ENCODE results near the gene DNPH1.

GRCh38 chr6:43268355-43268700, 39.0 kb upstream of the DNPH1 start:
- TF ChIP-seq RFX5 (IDR thresholded peaks at IDR 0.05; ENCODE audit: borderline replicate concordance, low read depth, low read length): no peak
- TF ChIP-seq EZH2 (IDR thresholded peaks at IDR 0.05; ENCODE audit: low read depth, low read length, severe bottlenecking): no peak
- TF ChIP-seq POLR2A (IDR thresholded peaks at IDR 0.05; ENCODE audit: control extremely low read depth in 1 of 2, low read depth in 2 of 2, low read length in 2 of 2): no peak
- TF ChIP-seq CTCF (IDR thresholded peaks at IDR 0.05; ENCODE audit: control extremely low read depth in 1 of 3, insufficient read depth in 1 of 3, low read depth in 1 of 3, low read length in 3 of 3): no peak
- TF ChIP-seq ASH2L (IDR thresholded peaks at IDR 0.05; ENCODE audit: low read length): no peak
